ENCODE data around the gene ASTN1.

Gene ASTN1

GRCh38 chr1:176954242-176954641 lies 210.3 kb downstream of the ASTN1 start:
- TF ChIP-seq CTCF (IDR thresholded peaks at IDR 0.05): peak; percentile 15
- peaks cover 7% of the 10 kb centered on the region for H3K4me1 Mint-ChIP-seq

GRCh38 chr1:176950736-176951324 lies 213.7 kb downstream of the ASTN1 start:
- Mint-ChIP-seq H3K9me3 (no peaks in the 10 kb centered on the region), H3K36me3 (ENCODE audit: low read depth) (no peaks in the 10 kb centered on the region), H3K27me3 (ENCODE audit: low read depth, poor library complexity) (peaks cover 11% of the 10 kb centered on the region), H3K4me3 (no peak overlapping the region), H3K27ac (no peak overlapping the region), H3K4me1 (peaks cover 7% of the 10 kb centered on the region)
- TF ChIP-seq CTCF (IDR thresholded peaks at IDR 0.05): no peak
- DNase-seq: no peak

More at GRCh38 chr1:176954242-176954641, 210.3 kb downstream of the ASTN1 start:
- no peak for DNase-seq
- H3K27ac Mint-ChIP-seq: no peak overlapping the region
- no peak overlapping the region for H3K4me3 Mint-ChIP-seq
- H3K27me3 Mint-ChIP-seq (ENCODE audit: low read depth, poor library complexity): peaks cover 11% of the 10 kb centered on the region
- no peaks in the 10 kb centered on the region for H3K9me3 Mint-ChIP-seq
- no peaks in the 10 kb centered on the region for H3K36me3 Mint-ChIP-seq (ENCODE audit: low read depth)

- DNase-seq: peak; percentile 84
- TF ChIP-seq CTCF (IDR thresholded peaks at IDR 0.05): peak; percentile 84
- Mint-ChIP-seq H3K27ac (no peak overlapping the region), H3K4me3 (no peak overlapping the region), H3K4me1 (peaks cover 7% of the 10 kb centered on the region), H3K27me3 (ENCODE audit: low read depth, poor library complexity) (peaks cover 11% of the 10 kb centered on the region), H3K9me3 (no peaks in the 10 kb centered on the region), H3K36me3 (ENCODE audit: low read depth) (no peaks in the 10 kb centered on the region)
These were observed 215.4 kb downstream of the ASTN1 start for GRCh38 chr1:176949033-176949662.

GRCh38 chr1:176944606-176945005 lies 219.9 kb downstream of the ASTN1 start:
- H3K4me3 Mint-ChIP-seq: no peak overlapping the region
- no peaks in the 10 kb centered on the region for H3K4me1 Mint-ChIP-seq
- no peak for DNase-seq
- H3K9me3 Mint-ChIP-seq: peaks cover 8% of the 10 kb centered on the region
- TF ChIP-seq CTCF (IDR thresholded peaks at IDR 0.05): no peak
- H3K36me3 Mint-ChIP-seq (ENCODE audit: low read depth): peaks cover 11% of the 10 kb centered on the region
- H3K27ac Mint-ChIP-seq: no peak overlapping the region
- peaks cover 8% of the 10 kb centered on the region for H3K27me3 Mint-ChIP-seq (ENCODE audit: low read depth, poor library complexity)

GRCh38 chr1:176943783-176944182 lies 220.7 kb downstream of the ASTN1 start:
- H3K9me3 Mint-ChIP-seq: peaks cover 8% of the 10 kb centered on the region
- H3K4me1 Mint-ChIP-seq: no peaks in the 10 kb centered on the region
- H3K4me3 Mint-ChIP-seq: no peak overlapping the region
- TF ChIP-seq CTCF (IDR thresholded peaks at IDR 0.05): no peak
- H3K36me3 Mint-ChIP-seq (ENCODE audit: low read depth): peaks cover 17% of the 10 kb centered on the region
- H3K27ac Mint-ChIP-seq: no peak overlapping the region
- H3K27me3 Mint-ChIP-seq (ENCODE audit: low read depth, poor library complexity): peaks cover 3% of the 10 kb centered on the region
- DNase-seq: no peak

GRCh38 chr1:176942346-176942745 lies 222.2 kb downstream of the ASTN1 start:
- H3K27ac Mint-ChIP-seq: no peak overlapping the region
- H3K4me1 Mint-ChIP-seq: no peaks in the 10 kb centered on the region
- H3K4me3 Mint-ChIP-seq: no peak overlapping the region
- H3K27me3 Mint-ChIP-seq (ENCODE audit: low read depth, poor library complexity): peaks cover 3% of the 10 kb centered on the region
- no peak for TF ChIP-seq CTCF (IDR thresholded peaks at IDR 0.05)
- DNase-seq: no peak
- H3K36me3 Mint-ChIP-seq (ENCODE audit: low read depth): peaks cover 17% of the 10 kb centered on the region
- peaks cover 8% of the 10 kb centered on the region for H3K9me3 Mint-ChIP-seq

Measured in nephron progenitor cell (in vitro differentiated cells).